Testis (tissue), 2 donors: ENCODE measurements around the gene KRT27.

ENCODE experiments used
- CTCF ChIP-seq, 3 experiments: fragments of 450-650 bp in 2 of 3; fragments of 200-600 bp in 1 of 3; sonication (generic) in 1 of 3; IDR thresholded peaks; one replicate each; pipeline ENCODE4 v1.5.1; 2016 to 2019; ENCODE audit warnings: antibody characterized with exemption in 3 of 3, mild to moderate bottlenecking in 2 of 3, moderate library complexity in 1 of 3
- POLR2A ChIP-seq: fragments of 450-650 bp; IDR thresholded peaks from one replicate; pipeline ENCODE4 v1.6.1; 2017; ENCODE audit warnings: antibody characterized with exemption, mild to moderate bottlenecking, moderate library complexity

- TF ChIP-seq POLR2A = no peak
- no peak for TF ChIP-seq CTCF (IDR thresholded peaks at IDR 0.05)
Observed at GRCh38 chr17:40755231-40755630, 27.1 kb downstream of the KRT27 start, which contains the start of gene KRT25.
